H9 (cell line): ENCODE measurements around the gene C13orf46. TPM values are rescaled to one million over a fixed set of nuclear protein-coding genes. Genes with fewer than 3 reads are reported as not detected.

Source experiments
- DNase-seq: peaks from one replicate; pipeline ENCODE4 v3.0.0-alpha.2; 2017
- H2AFZ ChIP-seq: one replicate; pipeline ENCODE4 v1.6.1; 2013; ENCODE audit warnings: mild to moderate bottlenecking, low read length, control low read depth, moderate library complexity
- H2AK5ac ChIP-seq: 2 replicates; pipeline ENCODE4 v1.6.1; 2013; ENCODE audit warnings: low read length, control low read depth, mixed read lengths; ENCODE audit not compliant: insufficient read length
- H2BK120ac ChIP-seq: one replicate; pipeline ENCODE4 v1.6.1; 2013; ENCODE audit warnings: low read depth, mild to moderate bottlenecking, low read length, control low read depth, inconsistent platforms; ENCODE audit not compliant: poor library complexity, severe bottlenecking
- H2BK12ac ChIP-seq: 2 replicates; pipeline ENCODE4 v1.6.1; 2013; ENCODE audit warnings: low read length, control low read depth, mixed read lengths, low read depth; ENCODE audit not compliant: insufficient read length
- H2BK15ac ChIP-seq: 2 replicates; pipeline ENCODE4 v1.6.1; 2013; ENCODE audit warnings: low read depth, low read length, control low read depth
- H2BK20ac ChIP-seq: one replicate; pipeline ENCODE4 v1.6.1; 2013; ENCODE audit warnings: low read depth, mild to moderate bottlenecking, low read length, control low read depth, inconsistent platforms; ENCODE audit not compliant: poor library complexity, severe bottlenecking
- H2BK5ac ChIP-seq: 2 replicates; pipeline ENCODE4 v1.6.1; 2013; ENCODE audit warnings: low read length, control low read depth, mixed read lengths; ENCODE audit not compliant: insufficient read length
- H3K14ac ChIP-seq: 2 replicates; pipeline ENCODE4 v1.6.1; 2013; ENCODE audit warnings: low read length, control low read depth; ENCODE audit not compliant: insufficient read depth
- H3K18ac ChIP-seq: 2 replicates; pipeline ENCODE4 v1.6.1; 2013; ENCODE audit warnings: low read depth, mild to moderate bottlenecking, mixed read lengths, low read length, control low read depth; ENCODE audit not compliant: insufficient read length
- H3K23ac ChIP-seq: 2 replicates; pipeline ENCODE4 v1.6.1; 2013; ENCODE audit warnings: low read length, control low read depth, mixed read lengths, low read depth; ENCODE audit not compliant: insufficient read length
- H3K23me2 ChIP-seq: 2 replicates; pipeline ENCODE4 v1.6.1; 2013; ENCODE audit warnings: low read depth, mild to moderate bottlenecking, mixed read lengths, low read length, control low read depth; ENCODE audit not compliant: insufficient read length, poor library complexity, severe bottlenecking
- H3K27ac ChIP-seq: 2 replicates; pipeline ENCODE4 v1.5.1; 2013; ENCODE audit warnings: low read length, control low read depth, mixed read lengths, low read depth; ENCODE audit not compliant: insufficient read length
- H3K27me3 ChIP-seq: 2 replicates; pipeline ENCODE4 v1.6.1; 2013; ENCODE audit warnings: low read length, control low read depth, inconsistent platforms; ENCODE audit not compliant: insufficient read depth
- H3K4ac ChIP-seq: 2 replicates; pipeline ENCODE4 v1.6.1; 2013; ENCODE audit warnings: low read depth, mild to moderate bottlenecking, control low read depth, inconsistent platforms, low read length, moderate library complexity
- H3K4me1 ChIP-seq: 2 replicates; pipeline ENCODE4 v1.6.1; 2013; ENCODE audit warnings: low read length, control low read depth, inconsistent platforms; ENCODE audit not compliant: insufficient read depth
- H3K4me2 ChIP-seq: 2 replicates; pipeline ENCODE4 v1.6.1; 2013; ENCODE audit warnings: low read length, control low read depth, mixed read lengths; ENCODE audit not compliant: insufficient read length, insufficient read depth
- H3K56ac ChIP-seq: 2 replicates; pipeline ENCODE4 v1.6.1; 2013; ENCODE audit warnings: low read depth, mild to moderate bottlenecking, mixed read lengths, low read length, control low read depth; ENCODE audit not compliant: insufficient read length
- H3K79me1 ChIP-seq: 2 replicates; pipeline ENCODE4 v1.6.1; 2013; ENCODE audit warnings: low read depth, mild to moderate bottlenecking, moderate library complexity, low read length, control low read depth, inconsistent platforms; ENCODE audit not compliant: insufficient read depth, poor library complexity, severe bottlenecking
- H3K79me2 ChIP-seq: 2 replicates; pipeline ENCODE4 v1.6.1; 2013; ENCODE audit warnings: low read length, control low read depth, inconsistent platforms; ENCODE audit not compliant: insufficient read depth
- H3K9ac ChIP-seq: 2 replicates; pipeline ENCODE4 v1.6.1; 2013; ENCODE audit warnings: low read length, control low read depth, mixed read lengths; ENCODE audit not compliant: insufficient read length; ENCODE audit errors: extremely low read depth
- H3K9me3 ChIP-seq: one replicate; pipeline ENCODE4 v1.6.1; 2013; ENCODE audit warnings: low read depth, low read length, inconsistent platforms; ENCODE audit not compliant: control insufficient read depth
- H3T11ph ChIP-seq: one replicate; pipeline ENCODE4 v1.6.1; 2013; ENCODE audit warnings: mild to moderate bottlenecking, low read length, control low read depth, inconsistent platforms
- H4K20me1 ChIP-seq: one replicate; pipeline ENCODE4 v1.6.1; 2013; ENCODE audit not compliant: control insufficient read depth, insufficient read length, insufficient read depth
- H4K5ac ChIP-seq: 2 replicates; pipeline ENCODE4 v1.6.1; 2013; ENCODE audit warnings: low read depth, mild to moderate bottlenecking, mixed read lengths, low read length, control low read depth; ENCODE audit not compliant: insufficient read length
- H4K8ac ChIP-seq: replicated peaks from 2 replicates; pipeline ENCODE4 v1.6.1; 2013; ENCODE audit warnings: low read length, control low read depth, mixed read lengths, low read depth; ENCODE audit not compliant: insufficient read length
- H4K91ac ChIP-seq: 2 replicates; pipeline ENCODE4 v1.6.1; 2013; ENCODE audit warnings: low read depth, mild to moderate bottlenecking, moderate library complexity, mixed read lengths, low read length, control low read depth; ENCODE audit not compliant: insufficient read length
- H3K27ac Mint-ChIP-seq, 3 experiments: 2 replicates in 2 of 3; 3 replicates in 1 of 3; pipeline ENCODE4 v1.8.0; 2020 to 2021; ENCODE audit warnings: mixed read lengths in 3 of 3, mild to moderate bottlenecking in 1 of 3, moderate library complexity in 1 of 3
- H3K27me3 Mint-ChIP-seq: 2 replicates; pipeline ENCODE4 v1.8.0; 2021; ENCODE audit warnings: low read depth, mild to moderate bottlenecking, moderate library complexity, mixed read lengths
- H3K36me3 Mint-ChIP-seq, 3 experiments: 2 replicates in 2 of 3; 3 replicates in 1 of 3; pipeline ENCODE4 v1.8.0; 2020 to 2021; ENCODE audit warnings: low read depth in 3 of 3, mixed read lengths in 3 of 3; ENCODE audit not compliant: insufficient read depth in 1 of 3
- H3K4me1 Mint-ChIP-seq, 2 experiments: 2 replicates each; pipeline ENCODE4 v1.8.0; 2020; ENCODE audit warnings: mixed read lengths in 2 of 2
- H3K4me3 Mint-ChIP-seq, 2 experiments: 2 replicates in 1 of 2; 3 replicates in 1 of 2; pipeline ENCODE4 v1.8.0; 2020 to 2021; ENCODE audit warnings: mild to moderate bottlenecking in 2 of 2, mixed read lengths in 2 of 2, moderate library complexity in 1 of 2
- H3K9me3 Mint-ChIP-seq, 2 experiments: 2 replicates in 1 of 2; 3 replicates in 1 of 2; pipeline ENCODE4 v1.8.0; 2020; ENCODE audit warnings: mild to moderate bottlenecking in 2 of 2, mixed read lengths in 2 of 2, moderate library complexity in 1 of 2
- CTCF ChIP-seq: fragments of 200-600 bp; sonication (generic); conservative IDR thresholded peaks from 3 replicates; pipeline ENCODE4 v1.8.0; 2021; ENCODE audit warnings: antibody characterized with exemption, mild to moderate bottlenecking
- WGBS: extraction: QIAGEN DNeasy Blood & Tissue Kit; methylation state at CpG from one replicate; pipeline ENCODE4 v1.1.7; 2013; ENCODE audit warnings: missing lambda C conversion rate, low lambda C conversion rate, mixed read lengths; ENCODE audit not compliant: insufficient read length; ENCODE audit errors: extremely low coverage; 5-methylcytosine and 5-hydroxymethylcytosine counted together
- total RNA-seq: library from RNA; stranded (reverse); gene quantifications from 2 replicates; pipeline ENCODE4 v1.2.1, GENCODE V29; 2021

Gene C13orf46
- total RNA-seq, 1 experiment from 2014 or later, result 0.55 TPM

GRCh38 chr13:113933901-113934300 lies 40.0 kb downstream of the C13orf46 start:
- Histone ChIP-seq H3K14ac (no peak overlapping the region), H2AK5ac (no peak overlapping the region), H2AFZ (no peak overlapping the region), H2BK20ac (no peak overlapping the region), H4K8ac (no peak overlapping the region), H3K4me1 (no peaks in the 10 kb centered on the region), H3K4me2 (no peak overlapping the region), H2BK5ac (no peak overlapping the region), H3K56ac (no peak overlapping the region), H2BK120ac (no peak overlapping the region), H4K5ac (no peak overlapping the region), H3K79me2 (no peaks in the 10 kb centered on the region), H3K9ac (no peak overlapping the region), H2BK15ac (no peak overlapping the region), H3K9me3 (no peaks in the 10 kb centered on the region), H3K27me3 (no peaks in the 10 kb centered on the region), H2BK12ac (no peak overlapping the region), H3K23ac (no peak overlapping the region), H3K18ac (no peak overlapping the region), H3T11ph (no peak overlapping the region), H3K4ac (no peak overlapping the region), H4K20me1 (no peaks in the 10 kb centered on the region), H3K27ac (no peak overlapping the region), H3K79me1 (no peaks in the 10 kb centered on the region), H4K91ac (no peak overlapping the region), H3K23me2 (no peaks in the 10 kb centered on the region)
- no CpG with 5 or more reads among the region's 22 CpGs for WGBS
- no peaks in the 10 kb centered on the region for H3K9me3 Mint-ChIP-seq
- H3K36me3 Mint-ChIP-seq, result no peaks in the 10 kb centered on the region
- no peak overlapping the region for H3K27ac Mint-ChIP-seq
- H3K4me1 Mint-ChIP-seq, result peaks cover 11 to 13% of the 10 kb centered on the region in 2 experiments
- TF ChIP-seq CTCF, result no peak
- no peak overlapping the region for H3K4me3 Mint-ChIP-seq
- DNase-seq, result no peak
- H3K27me3 Mint-ChIP-seq, result no peaks in the 10 kb centered on the region; the same call in none of the 2 replicates
